ENCODE data around the gene GGT1.
A peak's percentile ranks its signal among the peaks of the same experiment; 100 is the strongest.
"Not testable (repeated sequence)": the region's sequence is repeated elsewhere in the genome, so short reads cannot be mapped to it uniquely, and the experiment has no call there.

Gene GGT1

GRCh38 chr22:24642307-24642706 is 39.3 kb downstream of the GGT1 start:
- DNase-seq, result not testable (repeated sequence)

- not testable (repeated sequence) for DNase-seq
Measured at GRCh38 chr22:24644409-24644808, 41.4 kb downstream of the GGT1 start.

GRCh38 chr22:24645408-24646399 is 42.7 kb downstream of the GGT1 start:
- not testable (repeated sequence) for DNase-seq

- DNase-seq, result not testable (repeated sequence)
Measured at GRCh38 chr22:24646756-24647155, 43.8 kb downstream of the GGT1 start.

GRCh38 chr22:24649371-24649770 is 46.4 kb downstream of the GGT1 start:
- not testable (repeated sequence) for DNase-seq

- DNase-seq, result peak in 3 of 5 experiments; percentile 10 to 38 (median 26)
Measured at GRCh38 chr22:24650884-24651283, 47.9 kb downstream of the GGT1 start.

- not testable (repeated sequence) for DNase-seq
Measured at GRCh38 chr22:24665395-24665794, 62.4 kb downstream of the GGT1 start.

GRCh38 chr22:24667904-24668303 is 64.9 kb downstream of the GGT1 start:
- DNase-seq, result not testable (repeated sequence)

- not testable (repeated sequence) for DNase-seq
Measured at GRCh38 chr22:24672532-24672931, 69.5 kb downstream of the GGT1 start.
